Activated naive CD4-positive, alpha-beta T cell treated with anti-CD3 and anti-CD28 coated beads for 36 hours (primary cell): Measurements from ENCODE around the gene SPRR4. TPM values are rescaled to one million over a fixed set of nuclear protein-coding genes. Genes with fewer than 3 reads are reported as not detected.

Experiments
- CTCF ChIA-PET: fragments of 350-600 bp; sonication (Branson Sonifier 250); formaldehyde crosslinking; loops from one replicate; lab custom pipeline; 2021; ENCODE audit warnings: antibody characterized with exemption; lab: Charles Lee
- DNase-seq: peaks from one replicate; pipeline ENCODE4 v3.0.0-alpha.2; 2020
- H3K27ac Mint-ChIP-seq: one replicate; pipeline ENCODE4 v1.8.0; 2021; ENCODE audit warnings: mild to moderate bottlenecking, mixed read lengths
- H3K27me3 Mint-ChIP-seq: one replicate; pipeline ENCODE4 v1.8.0; 2021; ENCODE audit warnings: low read depth, mixed read lengths
- H3K36me3 Mint-ChIP-seq: one replicate; pipeline ENCODE4 v1.8.0; 2021; ENCODE audit warnings: low read depth, mixed read lengths
- H3K4me1 Mint-ChIP-seq: one replicate; pipeline ENCODE4 v1.8.0; 2021; ENCODE audit warnings: low read depth, mixed read lengths
- H3K4me3 Mint-ChIP-seq: one replicate; pipeline ENCODE4 v1.8.0; 2021; ENCODE audit warnings: mild to moderate bottlenecking, moderate library complexity, mixed read lengths
- H3K9me3 Mint-ChIP-seq: one replicate; pipeline ENCODE4 v1.8.0; 2021; ENCODE audit warnings: mixed read lengths
- intact Hi-C: fragments of 100-400 bp; cut with micrococcal nuclease; formaldehyde crosslinking; loops from one replicate; pipeline ENCODE4 v1.15.1; 2023
- total RNA-seq, 2 experiments: library from RNA; stranded (reverse); gene quantifications; one replicate each; pipeline ENCODE4 v1.2.3, GENCODE V29; 2021

The SPRR4 gene
- total RNA-seq, 2 experiments from 2014 or later = not detected

GRCh38 chr1:152953761-152954160 is 16.7 kb upstream of the SPRR4 start:
- H3K4me1 Mint-ChIP-seq = no peaks in the 10 kb centered on the region
- H3K9me3 Mint-ChIP-seq = no peaks in the 10 kb centered on the region
- H3K36me3 Mint-ChIP-seq = no peaks in the 10 kb centered on the region
- no peaks in the 10 kb centered on the region for H3K27me3 Mint-ChIP-seq
- no peak overlapping the region for H3K4me3 Mint-ChIP-seq
- no peak overlapping the region for H3K27ac Mint-ChIP-seq
- CTCF ChIA-PET = no interaction called here
- DNase-seq = no peak
- intact Hi-C loops = no loop called here

- DNase-seq = no peak
- no peaks in the 10 kb centered on the region for H3K4me1 Mint-ChIP-seq
- intact Hi-C loops = no loop called here
- no peak overlapping the region for H3K27ac Mint-ChIP-seq
- H3K27me3 Mint-ChIP-seq = no peaks in the 10 kb centered on the region
- CTCF ChIA-PET = no interaction called here
- H3K36me3 Mint-ChIP-seq = no peaks in the 10 kb centered on the region
- no peaks in the 10 kb centered on the region for H3K9me3 Mint-ChIP-seq
- H3K4me3 Mint-ChIP-seq = no peak overlapping the region
Observed at GRCh38 chr1:152954436-152954835, 16.0 kb upstream of the SPRR4 start.

DNA sequence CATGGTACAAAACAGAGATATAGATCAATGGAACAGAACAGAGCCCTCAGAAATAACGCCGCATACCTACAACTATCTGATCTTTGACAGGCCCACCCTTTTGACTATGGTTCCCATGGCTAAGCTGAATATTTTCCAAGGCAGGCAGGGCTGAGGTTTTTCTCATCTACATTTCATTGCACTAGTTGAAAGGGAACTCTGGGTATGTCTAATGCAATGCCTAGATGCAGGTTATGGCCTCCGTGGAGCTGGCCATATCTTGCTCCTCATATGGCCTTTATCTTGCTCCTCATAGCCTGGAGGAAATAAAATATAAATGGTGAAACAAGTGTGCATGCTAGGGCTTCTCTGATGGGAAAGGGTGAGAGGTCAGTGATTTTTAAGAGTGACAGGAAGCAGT is 12.9 kb upstream of the SPRR4 start:
- no peaks in the 10 kb centered on the region for H3K36me3 Mint-ChIP-seq
- DNase-seq = no peak
- no peaks in the 10 kb centered on the region for H3K27me3 Mint-ChIP-seq
- H3K4me3 Mint-ChIP-seq = no peak overlapping the region
- H3K27ac Mint-ChIP-seq = no peak overlapping the region
- CTCF ChIA-PET = no interaction called here
- intact Hi-C loops = no loop called here
- no peaks in the 10 kb centered on the region for H3K9me3 Mint-ChIP-seq
- H3K4me1 Mint-ChIP-seq = no peaks in the 10 kb centered on the region

- intact Hi-C loops = no loop called here
- CTCF ChIA-PET = no interaction called here
- H3K4me3 Mint-ChIP-seq = no peak overlapping the region
- no peak overlapping the region for H3K27ac Mint-ChIP-seq
- peaks cover 2% of the 10 kb centered on the region for H3K27me3 Mint-ChIP-seq
- no peaks in the 10 kb centered on the region for H3K4me1 Mint-ChIP-seq
- H3K36me3 Mint-ChIP-seq = no peaks in the 10 kb centered on the region
- DNase-seq = no peak
- no peaks in the 10 kb centered on the region for H3K9me3 Mint-ChIP-seq
Observed at GRCh38 chr1:152959273-152959672, 11.2 kb upstream of the SPRR4 start.

DNA sequence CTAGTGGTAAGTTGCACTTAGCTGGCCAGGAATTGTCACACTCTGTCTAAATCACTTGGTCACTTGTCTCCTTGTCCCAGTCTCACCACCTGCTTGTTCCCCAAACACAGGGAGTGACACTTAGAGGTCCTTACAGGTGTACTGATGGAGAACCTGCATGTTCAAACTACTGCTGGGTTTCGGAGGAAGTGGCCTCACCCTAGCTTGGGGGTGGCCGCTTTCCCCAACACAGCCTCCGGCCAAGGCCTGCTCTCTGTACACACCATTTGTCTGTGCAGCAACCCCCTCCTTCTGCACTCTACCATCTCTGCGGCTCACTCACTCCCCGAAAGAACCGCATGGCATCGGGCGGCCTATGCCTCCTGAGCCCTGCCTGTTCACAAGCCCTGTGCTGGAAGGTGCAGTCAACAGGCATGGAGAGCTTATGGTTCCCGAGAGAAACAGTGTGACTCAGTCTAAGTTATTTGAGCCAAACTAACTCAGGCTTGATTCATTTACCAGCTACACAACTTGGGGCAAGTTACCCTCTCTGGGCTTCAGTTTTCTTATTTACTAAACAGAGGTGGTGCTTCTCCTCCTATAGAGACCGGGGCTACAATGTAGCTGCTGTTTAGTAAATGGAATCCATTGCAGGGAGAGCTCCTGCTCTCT is 10.5 kb upstream of the SPRR4 start:
- H3K27ac Mint-ChIP-seq = no peak overlapping the region
- DNase-seq = no peak
- H3K27me3 Mint-ChIP-seq = peaks cover 2% of the 10 kb centered on the region
- H3K4me1 Mint-ChIP-seq = no peaks in the 10 kb centered on the region
- no peaks in the 10 kb centered on the region for H3K9me3 Mint-ChIP-seq
- intact Hi-C loops = no loop called here
- H3K4me3 Mint-ChIP-seq = no peak overlapping the region
- no peaks in the 10 kb centered on the region for H3K36me3 Mint-ChIP-seq
- CTCF ChIA-PET = no interaction called here

- Mint-ChIP-seq H3K4me1 (no peaks in the 10 kb centered on the region), H3K36me3 (no peaks in the 10 kb centered on the region)
- no peak for DNase-seq
Observed at GRCh38 chr1:152960452-152961044, 9.9 kb upstream of the SPRR4 start.

DNA sequence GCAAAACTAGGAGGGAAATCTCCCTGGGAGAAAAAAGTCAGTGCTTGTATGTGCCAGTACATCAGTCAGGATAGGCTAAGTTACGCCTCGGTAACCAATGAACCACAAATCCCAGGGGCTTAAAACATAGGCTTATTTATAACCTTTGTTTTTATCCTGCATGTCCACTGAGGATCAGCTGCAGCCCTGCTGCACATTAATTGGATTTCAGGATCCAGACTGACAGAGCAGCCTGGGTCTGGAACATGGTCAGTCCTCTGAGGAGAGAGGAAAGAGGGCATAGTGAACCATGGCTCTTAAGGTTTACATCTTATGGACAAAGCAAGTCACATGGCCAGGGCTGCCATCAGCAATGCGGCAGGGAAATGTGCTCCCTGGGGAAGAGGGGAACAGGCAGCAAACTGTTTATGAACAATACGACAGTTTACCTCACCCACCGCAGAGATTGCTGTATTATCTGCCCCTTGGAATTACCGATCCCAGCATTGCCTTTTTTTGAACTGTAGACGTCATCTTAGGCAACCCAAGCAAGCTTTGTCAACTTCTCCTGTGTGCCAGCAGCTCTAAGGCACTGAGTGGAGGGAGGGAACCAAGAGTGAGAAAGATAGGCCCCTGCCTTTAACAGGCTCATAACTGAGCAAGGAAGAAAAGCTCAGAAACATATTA is 9.1 kb upstream of the SPRR4 start:
- Mint-ChIP-seq H3K36me3 (no peaks in the 10 kb centered on the region), H3K27ac (no peak overlapping the region), H3K4me1 (no peaks in the 10 kb centered on the region), H3K4me3 (no peak overlapping the region), H3K27me3 (peaks cover 8% of the 10 kb centered on the region), H3K9me3 (no peaks in the 10 kb centered on the region)
- no peak for DNase-seq
- intact Hi-C loops = no loop called here
- CTCF ChIA-PET = no interaction called here

More at GRCh38 chr1:152960452-152961044, 9.9 kb upstream of the SPRR4 start:
- no peak overlapping the region for H3K27ac Mint-ChIP-seq
- H3K9me3 Mint-ChIP-seq = no peaks in the 10 kb centered on the region
- intact Hi-C loops = no loop called here
- CTCF ChIA-PET = no interaction called here
- peaks cover 8% of the 10 kb centered on the region for H3K27me3 Mint-ChIP-seq
- no peak overlapping the region for H3K4me3 Mint-ChIP-seq

DNA sequence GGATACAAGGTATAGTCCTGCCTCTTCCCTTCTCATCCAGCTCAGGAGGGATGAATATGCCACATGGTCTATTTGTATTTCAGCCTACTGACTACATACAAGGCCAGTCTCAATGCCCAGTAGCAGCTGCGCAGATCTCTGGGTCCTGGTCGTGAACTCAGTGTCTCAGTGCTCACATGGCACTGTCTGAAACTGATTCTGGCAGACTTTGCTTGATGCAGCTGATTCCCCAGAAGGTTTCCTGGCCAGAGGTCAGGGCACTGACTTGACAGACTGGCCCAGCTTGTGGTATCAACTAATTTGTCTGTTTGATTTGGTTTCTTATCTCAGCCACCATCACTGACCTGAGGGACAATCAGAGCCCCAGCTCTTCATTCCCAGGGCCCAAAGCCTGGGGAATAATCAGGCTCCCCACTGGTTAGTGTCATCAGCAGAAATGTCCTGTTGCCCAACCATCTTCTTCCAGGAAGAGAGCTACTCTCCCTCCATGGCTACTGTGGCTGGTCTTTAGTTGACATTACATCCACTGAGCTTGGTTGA is 7.5 kb upstream of the SPRR4 start:
- CTCF ChIA-PET = interaction anchor here (0.6 to 1.0 kb wide), 2 partner anchors 15 to 600 kb away, joined by 3 read pairs; no protein-coding TSS in a partner anchor
- H3K4me1 Mint-ChIP-seq = no peaks in the 10 kb centered on the region
- intact Hi-C loops = no loop called here
- H3K4me3 Mint-ChIP-seq = no peak overlapping the region
- no peaks in the 10 kb centered on the region for H3K36me3 Mint-ChIP-seq
- DNase-seq = no peak
- H3K27ac Mint-ChIP-seq = no peak overlapping the region
- no peaks in the 10 kb centered on the region for H3K9me3 Mint-ChIP-seq
- peaks cover 12% of the 10 kb centered on the region for H3K27me3 Mint-ChIP-seq

- Mint-ChIP-seq H3K4me1 (no peaks in the 10 kb centered on the region), H3K27ac (no peak overlapping the region), H3K9me3 (no peaks in the 10 kb centered on the region), H3K36me3 (no peaks in the 10 kb centered on the region), H3K27me3 (peaks cover 12% of the 10 kb centered on the region), H3K4me3 (no peak overlapping the region)
- CTCF ChIA-PET = no interaction called here
- intact Hi-C loops = no loop called here
- DNase-seq = no peak
Observed at GRCh38 chr1:152964536-152964935, 5.9 kb upstream of the SPRR4 start.

DNA sequence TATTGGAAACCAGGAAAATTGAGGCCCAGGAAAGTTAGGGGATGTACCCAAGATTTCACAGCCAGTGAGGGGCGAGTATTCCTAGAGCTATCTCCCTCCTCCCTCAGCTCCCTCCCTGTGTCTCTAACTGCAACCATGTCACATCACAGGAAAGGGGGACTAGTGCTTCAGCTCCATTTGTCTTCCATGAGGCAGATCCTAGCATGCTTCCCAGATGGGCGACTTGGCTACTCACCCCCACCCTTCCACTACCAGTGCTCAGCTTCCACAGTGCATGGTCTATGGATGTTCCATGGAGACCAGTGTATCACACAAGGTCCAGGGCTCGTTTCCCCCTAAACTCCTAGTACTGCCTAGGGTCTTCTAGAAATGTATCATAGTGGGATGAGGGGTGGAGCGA is 4.6 kb upstream of the SPRR4 start:
- H3K4me1 Mint-ChIP-seq = no peaks in the 10 kb centered on the region
- H3K36me3 Mint-ChIP-seq = no peaks in the 10 kb centered on the region
- DNase-seq = no peak
- intact Hi-C loops = no loop called here
- CTCF ChIA-PET = interaction anchor here (0.7 kb wide), 1 partner anchor 18 kb away, joined by 3 read pairs; the partner anchor contains the start of gene SPRR1A
- no peak overlapping the region for H3K4me3 Mint-ChIP-seq
- H3K27ac Mint-ChIP-seq = no peak overlapping the region
- H3K9me3 Mint-ChIP-seq = no peaks in the 10 kb centered on the region
- H3K27me3 Mint-ChIP-seq = peaks cover 12% of the 10 kb centered on the region

DNA sequence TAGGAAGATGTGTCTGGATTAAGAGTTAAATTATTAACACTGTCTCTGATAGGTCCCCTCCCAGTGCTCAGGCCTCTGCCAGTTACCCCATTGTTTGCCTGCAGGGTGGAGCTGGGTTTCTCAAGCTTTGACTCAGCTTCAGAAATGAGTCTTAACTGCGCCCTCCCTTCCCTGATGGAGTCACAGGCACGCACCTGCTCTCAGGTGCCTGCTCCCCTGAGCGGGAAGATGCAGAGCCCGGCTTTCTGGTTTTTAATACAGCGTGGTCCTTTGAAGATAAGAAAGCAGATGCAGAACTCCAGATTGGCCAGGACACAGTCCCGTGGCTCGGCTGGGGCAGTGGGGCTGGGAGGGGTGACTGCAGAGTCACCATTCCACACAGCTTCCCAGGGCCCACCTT is 3.2 kb upstream of the SPRR4 start:
- intact Hi-C loops = no loop called here
- Mint-ChIP-seq H3K27ac (no peak overlapping the region), H3K36me3 (no peaks in the 10 kb centered on the region), H3K4me3 (no peak overlapping the region), H3K27me3 (peaks cover 17% of the 10 kb centered on the region), H3K4me1 (no peaks in the 10 kb centered on the region), H3K9me3 (no peaks in the 10 kb centered on the region)
- no peak for DNase-seq
- CTCF ChIA-PET = no interaction called here

GRCh38 chr1:152968248-152968647 is 2.2 kb upstream of the SPRR4 start:
- H3K4me1 Mint-ChIP-seq = no peaks in the 10 kb centered on the region
- no peak overlapping the region for H3K27ac Mint-ChIP-seq
- CTCF ChIA-PET = no interaction called here
- H3K9me3 Mint-ChIP-seq = no peaks in the 10 kb centered on the region
- DNase-seq = no peak
- H3K4me3 Mint-ChIP-seq = no peak overlapping the region
- intact Hi-C loops = no loop called here
- H3K36me3 Mint-ChIP-seq = no peaks in the 10 kb centered on the region
- peaks cover 17% of the 10 kb centered on the region for H3K27me3 Mint-ChIP-seq

- H3K27me3 Mint-ChIP-seq = peaks cover 15% of the 10 kb centered on the region
- no peak for DNase-seq
- no peaks in the 10 kb centered on the region for H3K4me1 Mint-ChIP-seq
- no peak overlapping the region for H3K27ac Mint-ChIP-seq
- no peaks in the 10 kb centered on the region for H3K36me3 Mint-ChIP-seq
- intact Hi-C loops = no loop called here
- CTCF ChIA-PET = no interaction called here
- no peaks in the 10 kb centered on the region for H3K9me3 Mint-ChIP-seq
- H3K4me3 Mint-ChIP-seq = no peak overlapping the region
Observed at GRCh38 chr1:152969036-152969435, 1.4 kb upstream of the SPRR4 start.
